MM.1S (cell line): ENCODE results near the gene METTL22.

ENCODE experiments used
- DNase-seq: peaks from one replicate; pipeline ENCODE4 v3.0.0-alpha.2; 2015
- H2AFZ ChIP-seq: fragments of 300-600 bp; sonication (generic); 2 replicates; pipeline ENCODE4 v1.6.0; 2016; ENCODE audit warnings: antibody characterized with exemption, low read length
- H3F3A ChIP-seq: fragments of 300-600 bp; sonication (generic); 2 replicates; pipeline ENCODE4 v1.6.1; 2016; ENCODE audit warnings: mild to moderate bottlenecking, antibody characterized with exemption, low read length, moderate library complexity, mixed read lengths; ENCODE audit not compliant: insufficient read depth
- H3K27ac ChIP-seq: fragments of 300-600 bp; sonication (generic); 2 replicates; pipeline ENCODE4 v1.5.1; 2016; ENCODE audit warnings: mild to moderate bottlenecking, low read length
- H3K27me3 ChIP-seq: fragments of 300-600 bp; sonication (generic); replicated peaks from 2 replicates; pipeline ENCODE4 v1.6.0; 2016; ENCODE audit warnings: low read length; ENCODE audit not compliant: insufficient read depth
- H3K36me3 ChIP-seq: fragments of 300-600 bp; sonication (generic); replicated peaks from 2 replicates; pipeline ENCODE4 v1.6.1; 2016; ENCODE audit warnings: mild to moderate bottlenecking, low read length, mixed read lengths; ENCODE audit not compliant: insufficient read depth
- H3K4me1 ChIP-seq: fragments of 300-600 bp; sonication (generic); 2 replicates; pipeline ENCODE4 v1.6.1; 2016; ENCODE audit warnings: low read length, mixed read lengths
- H3K4me2 ChIP-seq: fragments of 300-600 bp; sonication (generic); 2 replicates; pipeline ENCODE4 v1.6.0; 2016; ENCODE audit warnings: low read depth, low read length
- H3K4me3 ChIP-seq: fragments of 300-600 bp; sonication (generic); 2 replicates; pipeline ENCODE4 v1.5.1; 2016; ENCODE audit warnings: low read length, mixed read lengths
- H3K79me2 ChIP-seq: fragments of 300-600 bp; sonication (generic); 2 replicates; pipeline ENCODE4 v1.6.1; 2016; ENCODE audit warnings: mixed run types, low read length, mixed read lengths
- H3K9ac ChIP-seq: fragments of 300-600 bp; sonication (generic); 2 replicates; pipeline ENCODE4 v1.6.1; 2016; ENCODE audit warnings: low read length, mixed read lengths
- H3K9me2 ChIP-seq: fragments of 300-600 bp; sonication (generic); replicated peaks from 2 replicates; pipeline ENCODE4 v1.6.1; 2016; ENCODE audit warnings: mild to moderate bottlenecking, low read length, mixed read lengths; ENCODE audit not compliant: insufficient read depth
- H3K9me3 ChIP-seq: fragments of 300-600 bp; sonication (generic); replicated peaks from 2 replicates; pipeline ENCODE4 v1.6.1; 2016; ENCODE audit warnings: mild to moderate bottlenecking, low read length, mixed read lengths; ENCODE audit not compliant: insufficient read depth
- H4K20me1 ChIP-seq: fragments of 300-600 bp; sonication (generic); 2 replicates; pipeline ENCODE4 v1.6.1; 2016; ENCODE audit warnings: mild to moderate bottlenecking, low read length, moderate library complexity, mixed read lengths; ENCODE audit not compliant: insufficient read depth
- CTCF ChIP-seq: fragments of 300-600 bp; sonication (generic); IDR thresholded peaks from 2 replicates; pipeline ENCODE4 v1.5.1; 2016; ENCODE audit warnings: antibody characterized with exemption, low read length, mixed read lengths
- EZH2 ChIP-seq: fragments of 300-600 bp; sonication (generic); optimal IDR thresholded peaks from 2 replicates; pipeline ENCODE3; 2017; ENCODE audit warnings: low read depth, mild to moderate bottlenecking, antibody characterized with exemption, low read length, mixed read lengths
- EZH2phosphoT487 ChIP-seq: fragments of 300-600 bp; sonication (generic); IDR thresholded peaks from 2 replicates; pipeline ENCODE4 v1.6.1; 2018; ENCODE audit warnings: antibody characterized with exemption, low read length

Gene METTL22

GRCh38 chr16:8620535-8620934 lies 963 bp upstream of the METTL22 start:
- Histone ChIP-seq H2AFZ (no peak overlapping the region), H3K9me2 (no peaks in the 10 kb centered on the region), H3K4me2 (no peak overlapping the region), H3K36me3 (no peaks in the 10 kb centered on the region), H3K9ac (no peak overlapping the region), H3K79me2 (peaks cover 38% of the 10 kb centered on the region), H3K27me3 (no peaks in the 10 kb centered on the region), H3K9me3 (no peaks in the 10 kb centered on the region), H3K4me1 (no peaks in the 10 kb centered on the region), H3K4me3 (no peak overlapping the region), H4K20me1 (no peaks in the 10 kb centered on the region), H3K27ac (no peak overlapping the region), H3F3A (no peaks in the 10 kb centered on the region)
- TF ChIP-seq EZH2phosphoT487 (no peak), EZH2 (no peak), CTCF (no peak)
- DNase-seq = no peak

GRCh38 chr16:8621222-8621571 lies 301 bp upstream of the METTL22 start:
- DNase-seq = no peak
- Histone ChIP-seq H3K4me1 (no peaks in the 10 kb centered on the region), H3K27me3 (no peaks in the 10 kb centered on the region), H3K4me2 (peak overlapping the region; percentile 52; the same call in 1 of the 2 replicates), H3K9me3 (no peaks in the 10 kb centered on the region), H2AFZ (peak overlapping the region; percentile 89), H3K36me3 (no peaks in the 10 kb centered on the region; the same call in 1 of the 2 replicates), H4K20me1 (no peaks in the 10 kb centered on the region), H3K27ac (no peak overlapping the region), H3K79me2 (peaks cover 44% of the 10 kb centered on the region), H3K9me2 (no peaks in the 10 kb centered on the region), H3K4me3 (peak overlapping the region; percentile 96), H3K9ac (peak overlapping the region; percentile 96), H3F3A (no peaks in the 10 kb centered on the region)
- TF ChIP-seq EZH2 (no peak), EZH2phosphoT487 (no peak), CTCF (no peak)

- Histone ChIP-seq H2AFZ (peak overlapping the region; percentile 89), H3K79me2 (peaks cover 49% of the 10 kb centered on the region)
Observed at GRCh38 chr16:8622315-8622656, 788 bp downstream of the METTL22 start.

More at GRCh38 chr16:8622315-8622656, 788 bp downstream of the METTL22 start:
- TF ChIP-seq EZH2phosphoT487 (no peak), CTCF (no peak), EZH2 (no peak)
- DNase-seq = peak; percentile 9
- Histone ChIP-seq H3K9me3 (no peaks in the 10 kb centered on the region), H3K36me3 (peaks cover 3% of the 10 kb centered on the region), H3K9ac (peak overlapping the region; percentile 96), H3K27ac (no peak overlapping the region), H3K4me1 (no peaks in the 10 kb centered on the region), H3K4me2 (peak overlapping the region; percentile 71), H3K27me3 (no peaks in the 10 kb centered on the region), H4K20me1 (no peaks in the 10 kb centered on the region), H3K4me3 (peak overlapping the region; percentile 96), H3F3A (no peaks in the 10 kb centered on the region), H3K9me2 (no peaks in the 10 kb centered on the region)
